Hepatocyte (in vitro differentiated cells): Measurements from ENCODE around the gene EXOC4. TPM values are rescaled to one million over a fixed set of nuclear protein-coding genes. Genes with fewer than 3 reads are reported as not detected.
"Not testable (repeated sequence)": the region's sequence is repeated elsewhere in the genome, so short reads cannot be mapped to it uniquely, and the experiment has no call there.

Experiments
- DNase-seq: peaks from one replicate; pipeline ENCODE4 v3.0.0-alpha.2; 2016; ENCODE audit warnings: low spot score
- H2AFZ ChIP-seq: fragments of 200-600 bp; sonication (generic); 2 replicates; pipeline ENCODE4 v1.6.0; 2016; ENCODE audit warnings: antibody characterized with exemption, mild to moderate bottlenecking
- H3K27ac ChIP-seq: fragments of 200-600 bp; sonication (generic); 2 replicates; pipeline ENCODE4 v1.5.1; 2016; ENCODE audit warnings: mild to moderate bottlenecking
- H3K27me3 ChIP-seq: fragments of 200-600 bp; sonication (generic); 2 replicates; pipeline ENCODE4 v1.6.1; 2016
- H3K36me3 ChIP-seq: fragments of 200-600 bp; sonication (generic); replicated peaks from 2 replicates; pipeline ENCODE4 v1.5.1; 2016; ENCODE audit warnings: low read depth; ENCODE audit not compliant: insufficient read depth
- H3K4me1 ChIP-seq: fragments of 200-600 bp; sonication (generic); 2 replicates; pipeline ENCODE4 v1.5.1; 2016; ENCODE audit warnings: mild to moderate bottlenecking, moderate library complexity; ENCODE audit not compliant: insufficient read depth
- H3K4me2 ChIP-seq: fragments of 200-600 bp; sonication (generic); 2 replicates; pipeline ENCODE4 v1.6.0; 2016
- H3K4me3 ChIP-seq: fragments of 200-600 bp; sonication (generic); 2 replicates; pipeline ENCODE4 v1.5.1; 2016; ENCODE audit warnings: mild to moderate bottlenecking
- H3K79me2 ChIP-seq: fragments of 200-600 bp; sonication (generic); 2 replicates; pipeline ENCODE4 v1.6.0; 2017; ENCODE audit warnings: mild to moderate bottlenecking
- H3K9me2 ChIP-seq: fragments of 200-600 bp; sonication (generic); replicated peaks from 2 replicates; pipeline ENCODE4 v1.6.0; 2017; ENCODE audit warnings: mild to moderate bottlenecking; ENCODE audit not compliant: insufficient read depth
- H3K9me3 ChIP-seq: fragments of 200-600 bp; sonication (generic); 2 replicates; pipeline ENCODE4 v1.5.1; 2016; ENCODE audit warnings: low read depth, mild to moderate bottlenecking
- H4K20me1 ChIP-seq: fragments of 200-600 bp; sonication (generic); 2 replicates; pipeline ENCODE4 v1.6.0; 2016; ENCODE audit warnings: mild to moderate bottlenecking; ENCODE audit not compliant: insufficient read depth, poor library complexity, severe bottlenecking
- CTCF ChIP-seq: fragments of 200-600 bp; sonication (generic); IDR thresholded peaks from 2 replicates; pipeline ENCODE4 v1.5.1; 2016; ENCODE audit warnings: antibody characterized with exemption, mild to moderate bottlenecking; ENCODE audit not compliant: poor library complexity
- EZH2 ChIP-seq: fragments of 200-600 bp; sonication (generic); IDR thresholded peaks from 2 replicates; pipeline ENCODE4 v1.6.1; 2016; ENCODE audit warnings: antibody characterized with exemption, mild to moderate bottlenecking, borderline replicate concordance
- EZH2phosphoT487 ChIP-seq: fragments of 200-600 bp; sonication (generic); IDR thresholded peaks from one replicate; pipeline ENCODE4 v1.6.1; 2018; ENCODE audit warnings: antibody characterized with exemption, mild to moderate bottlenecking, low read depth, moderate library complexity; ENCODE audit not compliant: unreplicated experiment, severe bottlenecking
- WGBS: methylation state at CpG from one replicate; pipeline ENCODE4 v1.1.6; 2016; ENCODE audit warnings: low lambda C conversion rate; ENCODE audit errors: missing lambda C conversion rate; 5-methylcytosine and 5-hydroxymethylcytosine counted together
- polyA plus RNA-seq: library from polyadenylated mRNA; unstranded; fragments of >200 nt; fragmentation: Nextera tagmentation; extraction: Ambion mirVana; gene quantifications from 2 replicates; pipeline ENCODE4 v1.2.1, GENCODE V29; 2016
- total RNA-seq: library from RNA; depleted of rRNA; stranded (reverse); fragments of >200 nt; gene quantifications from 2 replicates; pipeline ENCODE4 v1.2.3, GENCODE V29; 2014

The EXOC4 gene
- total and polyA plus RNA-seq, 2 experiments from 2014 or later = 34.8 to 56.1 TPM

GRCh38 chr7:133320891-133321290 lies 68.0 kb downstream of the EXOC4 start:
- H2AFZ ChIP-seq = no peak overlapping the region
- H3K4me3 ChIP-seq = no peak overlapping the region
- DNase-seq = no peak
- H3K36me3 ChIP-seq = no peaks in the 10 kb centered on the region
- H3K79me2 ChIP-seq = peaks cover 3% of the 10 kb centered on the region
- no peaks in the 10 kb centered on the region for H3K27me3 ChIP-seq
- 54% methylated on average over 2 of the region's 2 CpGs for WGBS
- H3K9me2 ChIP-seq = no peaks in the 10 kb centered on the region
- H3K4me2 ChIP-seq = no peak overlapping the region
- H3K27ac ChIP-seq = no peak overlapping the region
- H3K9me3 ChIP-seq = peaks cover 7% of the 10 kb centered on the region
- H4K20me1 ChIP-seq = no peaks in the 10 kb centered on the region
- no peaks in the 10 kb centered on the region for H3K4me1 ChIP-seq
- TF ChIP-seq CTCF (no peak), EZH2 (no peak), EZH2phosphoT487 (no peak)

- H3K9me3 ChIP-seq, H3K4me1 ChIP-seq, H3K36me3 ChIP-seq, H3K4me2 ChIP-seq, DNase-seq, H3K27ac ChIP-seq, H4K20me1 ChIP-seq, H3K9me2 ChIP-seq, H3K4me3 ChIP-seq, H3K79me2 ChIP-seq, H2AFZ ChIP-seq, H3K27me3 ChIP-seq: not testable (repeated sequence)
- WGBS = 93% methylated on average over 4 of the region's 4 CpGs
Measured at GRCh38 chr7:133321366-133321765, 68.5 kb downstream of the EXOC4 start.

GRCh38 chr7:133326745-133327144 lies 73.9 kb downstream of the EXOC4 start:
- not testable (repeated sequence) for H3K79me2 ChIP-seq, DNase-seq, H3K4me1 ChIP-seq, H3K4me3 ChIP-seq, H4K20me1 ChIP-seq, H3K4me2 ChIP-seq, H2AFZ ChIP-seq, H3K9me3 ChIP-seq, H3K27ac ChIP-seq, H3K27me3 ChIP-seq, H3K36me3 ChIP-seq, H3K9me2 ChIP-seq
- 90% methylated on average over 8 of the region's 8 CpGs for WGBS

- not testable (repeated sequence) for H2AFZ ChIP-seq, H3K4me2 ChIP-seq, H3K9me2 ChIP-seq, H3K4me3 ChIP-seq, H3K36me3 ChIP-seq, H3K9me3 ChIP-seq, H3K79me2 ChIP-seq, H3K27ac ChIP-seq, H3K27me3 ChIP-seq, DNase-seq, H4K20me1 ChIP-seq, H3K4me1 ChIP-seq
- 68% methylated on average over 1 of the region's 1 CpG for WGBS
Measured at GRCh38 chr7:133328021-133328420, 75.1 kb downstream of the EXOC4 start.

- Histone ChIP-seq H3K79me2 (no peaks in the 10 kb centered on the region), H3K9me2 (no peaks in the 10 kb centered on the region), H3K27me3 (no peaks in the 10 kb centered on the region), H3K36me3 (no peaks in the 10 kb centered on the region), H3K27ac (no peak overlapping the region), H3K4me2 (no peak overlapping the region), H3K4me3 (no peak overlapping the region), H2AFZ (no peak overlapping the region), H3K9me3 (no peaks in the 10 kb centered on the region), H3K4me1 (no peaks in the 10 kb centered on the region), H4K20me1 (no peaks in the 10 kb centered on the region)
- no peak for TF ChIP-seq EZH2phosphoT487
- no peak for TF ChIP-seq CTCF
- TF ChIP-seq EZH2 = no peak
- WGBS = 82% methylated on average over 6 of the region's 6 CpGs
- no peak for DNase-seq
Measured at GRCh38 chr7:133330085-133330484, 77.2 kb downstream of the EXOC4 start.
